Measurements from ENCODE around the gene DNAH11.

DNA sequence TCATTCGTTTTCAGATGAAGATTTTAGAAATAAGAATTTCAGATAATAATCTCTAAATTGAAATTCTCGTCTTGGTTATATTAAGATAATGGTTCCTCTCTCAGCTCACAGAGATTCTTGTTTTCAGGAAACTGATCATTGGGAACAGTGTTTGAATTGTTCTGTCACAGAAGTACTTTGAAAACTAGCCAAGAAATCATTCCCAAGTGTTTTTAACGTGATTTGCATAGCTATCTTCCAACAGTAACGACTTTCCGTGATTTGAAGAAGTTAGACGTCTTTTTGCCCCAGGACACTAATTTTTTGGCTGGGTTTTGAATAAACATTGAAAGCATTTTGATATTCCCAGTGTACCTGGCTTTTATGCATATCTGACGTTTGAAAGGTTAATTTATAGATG is 286.9 kb downstream of the DNAH11 start:
- TF ChIP-seq EZH2 (IDR thresholded peaks at IDR 0.05) (no peak), EZH2phosphoT487 (IDR thresholded peaks at IDR 0.05) (no peak)
- TF ChIP-seq, protein P1, sequence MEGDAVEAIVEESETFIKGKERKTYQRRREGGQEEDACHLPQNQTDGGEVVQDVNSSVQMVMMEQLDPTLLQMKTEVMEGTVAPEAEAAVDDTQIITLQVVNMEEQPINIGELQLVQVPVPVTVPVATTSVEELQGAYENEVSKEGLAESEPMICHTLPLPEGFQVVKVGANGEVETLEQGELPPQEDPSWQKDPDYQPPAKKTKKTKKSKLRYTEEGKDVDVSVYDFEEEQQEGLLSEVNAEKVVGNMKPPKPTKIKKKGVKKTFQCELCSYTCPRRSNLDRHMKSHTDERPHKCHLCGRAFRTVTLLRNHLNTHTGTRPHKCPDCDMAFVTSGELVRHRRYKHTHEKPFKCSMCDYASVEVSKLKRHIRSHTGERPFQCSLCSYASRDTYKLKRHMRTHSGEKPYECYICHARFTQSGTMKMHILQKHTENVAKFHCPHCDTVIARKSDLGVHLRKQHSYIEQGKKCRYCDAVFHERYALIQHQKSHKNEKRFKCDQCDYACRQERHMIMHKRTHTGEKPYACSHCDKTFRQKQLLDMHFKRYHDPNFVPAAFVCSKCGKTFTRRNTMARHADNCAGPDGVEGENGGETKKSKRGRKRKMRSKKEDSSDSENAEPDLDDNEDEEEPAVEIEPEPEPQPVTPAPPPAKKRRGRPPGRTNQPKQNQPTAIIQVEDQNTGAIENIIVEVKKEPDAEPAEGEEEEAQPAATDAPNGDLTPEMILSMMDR (IDR thresholded peaks at IDR 0.05): no peak

Measured in neural progenitor cell (in vitro differentiated cells).